Activated CD4-positive, alpha-beta T cell treated with anti-CD3 and anti-CD28 coated beads, Interleukin-2, amount 10 ng/mL, durations not matched to agents 7 days and 5 days (primary cell): ENCODE data around the gene NUP188. TPM values are rescaled to one million over a fixed set of nuclear protein-coding genes. Genes with fewer than 3 reads are reported as not detected.

Experiments
- CTCF ChIA-PET: fragments of 350-600 bp; sonication (Branson Sonifier 250); formaldehyde crosslinking; loops from one replicate; lab custom pipeline; 2021; ENCODE audit warnings: antibody characterized with exemption; lab: Charles Lee
- POLR2A ChIA-PET: fragments of 350-600 bp; sonication (Branson Sonifier 250); formaldehyde crosslinking; loops from one replicate; lab custom pipeline; 2021; ENCODE audit warnings: antibody characterized with exemption; lab: Charles Lee
- DNase-seq: peaks from one replicate; pipeline ENCODE4 v3.0.0-alpha.2; 2020
- H3K27ac Mint-ChIP-seq: one replicate; pipeline ENCODE4 v1.8.0; 2021; ENCODE audit warnings: mild to moderate bottlenecking, moderate library complexity, mixed read lengths
- H3K27me3 Mint-ChIP-seq: one replicate; pipeline ENCODE4 v1.8.0; 2021; ENCODE audit warnings: mixed read lengths
- H3K36me3 Mint-ChIP-seq: one replicate; pipeline ENCODE4 v1.8.0; 2021; ENCODE audit warnings: low read depth, mixed read lengths
- H3K4me1 Mint-ChIP-seq: one replicate; pipeline ENCODE4 v1.8.0; 2021; ENCODE audit warnings: mixed read lengths
- H3K4me3 Mint-ChIP-seq: one replicate; pipeline ENCODE4 v1.8.0; 2021; ENCODE audit warnings: mild to moderate bottlenecking, moderate library complexity, mixed read lengths
- H3K9me3 Mint-ChIP-seq: one replicate; pipeline ENCODE4 v1.8.0; 2021; ENCODE audit warnings: mixed read lengths
- total RNA-seq, 2 experiments: library from RNA; stranded (reverse); gene quantifications; one replicate each; pipeline ENCODE4 v1.2.3, GENCODE V29; 2021

The NUP188 gene
- total RNA-seq, 2 experiments from 2014 or later = 87.7 to 87.8 TPM

DNA sequence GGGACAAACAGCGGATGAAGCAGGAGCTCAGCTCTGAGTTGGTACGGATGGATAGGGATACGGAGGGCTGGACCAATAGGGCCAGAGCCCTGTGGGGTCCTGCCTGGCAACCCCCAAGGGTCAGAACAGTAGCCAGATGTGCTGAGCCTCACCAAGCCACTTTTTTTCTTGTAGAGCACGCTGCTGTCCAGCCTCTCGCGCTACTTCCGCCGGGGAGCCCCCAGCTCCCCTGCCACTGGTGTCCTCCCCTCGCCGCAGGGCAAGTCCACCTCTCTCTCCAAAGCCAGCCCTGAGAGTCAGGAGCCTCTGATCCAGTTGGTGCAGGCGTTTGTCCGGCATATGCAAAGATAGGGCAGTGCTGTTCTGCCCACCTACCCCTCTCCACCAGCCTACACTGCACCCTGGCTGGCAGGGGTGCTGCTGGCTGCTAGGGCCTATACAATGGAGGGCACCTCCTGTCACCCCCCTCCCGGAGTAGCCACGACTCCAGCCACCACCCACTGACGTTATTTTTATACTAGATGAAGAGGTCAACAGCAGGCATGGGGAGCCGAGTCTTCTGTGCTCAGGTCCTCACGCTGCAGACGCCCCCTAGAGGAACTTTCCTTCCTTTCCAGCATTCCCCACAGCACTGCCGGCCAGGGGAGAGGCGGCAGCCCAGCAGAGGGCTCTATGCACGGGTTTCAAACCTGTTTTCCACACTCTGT, 59.0 kb downstream of the NUP188 start:
- H3K27me3 Mint-ChIP-seq = no peaks in the 10 kb centered on the region
- no peak overlapping the region for H3K4me3 Mint-ChIP-seq
- peak overlapping the region; percentile 69 for H3K27ac Mint-ChIP-seq
- H3K4me1 Mint-ChIP-seq = no peaks in the 10 kb centered on the region
- POLR2A ChIA-PET = no interaction called here
- CTCF ChIA-PET = interaction anchor here (0.8 to 1.9 kb wide), 4 partner anchors 9 to 143 kb away, joined by 3 to 6 read pairs (median 6); no protein-coding TSS in a partner anchor
- H3K9me3 Mint-ChIP-seq = no peaks in the 10 kb centered on the region
- peaks cover 38% of the 10 kb centered on the region for H3K36me3 Mint-ChIP-seq
- peak; percentile 61 for DNase-seq

DNA sequence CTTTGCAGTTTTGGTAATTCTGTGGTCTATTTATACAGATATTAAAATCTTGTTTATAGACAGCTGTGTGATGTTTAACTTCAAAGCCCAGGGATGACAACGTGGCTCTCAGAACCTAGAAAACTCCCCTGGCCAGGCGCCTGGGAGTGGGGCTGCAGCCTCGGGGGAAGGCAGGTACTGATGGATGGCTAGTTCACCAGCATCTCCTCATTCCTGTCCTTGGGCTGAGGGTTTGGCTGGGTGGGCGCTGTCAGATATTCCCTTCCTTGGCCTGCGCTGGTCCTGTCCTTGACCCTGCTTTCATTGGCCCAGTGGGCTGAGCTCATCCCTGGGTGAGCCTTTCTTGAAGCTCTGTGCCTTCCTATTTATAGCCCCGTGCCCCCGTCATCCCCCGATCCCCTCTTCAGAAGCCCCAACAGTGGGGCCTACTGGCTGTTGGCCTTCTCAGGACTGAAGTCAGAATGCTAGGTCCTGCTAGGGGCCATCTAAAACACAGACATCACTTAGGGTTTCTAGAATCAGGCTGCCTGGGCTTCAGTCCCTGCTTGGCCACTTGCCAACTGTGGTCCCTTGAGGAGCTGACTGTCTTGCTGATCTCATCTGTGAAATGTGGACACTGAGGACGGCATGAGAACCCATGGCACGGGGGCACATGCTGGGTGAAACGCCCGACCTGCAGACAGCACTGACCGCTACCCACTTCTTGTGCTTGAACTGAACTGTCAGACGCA, 59.7 kb downstream of the NUP188 start:
- ChIA-PET POLR2A (no interaction called here), CTCF (interaction anchor here (0.6 to 1.9 kb wide), 3 partner anchors 11 to 149 kb away, joined by 3 to 6 read pairs (median 4); no protein-coding TSS in a partner anchor)
- no peaks in the 10 kb centered on the region for H3K9me3 Mint-ChIP-seq
- H3K27ac Mint-ChIP-seq = peak overlapping the region; percentile 50
- no peaks in the 10 kb centered on the region for H3K27me3 Mint-ChIP-seq
- no peaks in the 10 kb centered on the region for H3K4me1 Mint-ChIP-seq
- H3K4me3 Mint-ChIP-seq = no peak overlapping the region
- DNase-seq = no peak
- peaks cover 34% of the 10 kb centered on the region for H3K36me3 Mint-ChIP-seq

DNA sequence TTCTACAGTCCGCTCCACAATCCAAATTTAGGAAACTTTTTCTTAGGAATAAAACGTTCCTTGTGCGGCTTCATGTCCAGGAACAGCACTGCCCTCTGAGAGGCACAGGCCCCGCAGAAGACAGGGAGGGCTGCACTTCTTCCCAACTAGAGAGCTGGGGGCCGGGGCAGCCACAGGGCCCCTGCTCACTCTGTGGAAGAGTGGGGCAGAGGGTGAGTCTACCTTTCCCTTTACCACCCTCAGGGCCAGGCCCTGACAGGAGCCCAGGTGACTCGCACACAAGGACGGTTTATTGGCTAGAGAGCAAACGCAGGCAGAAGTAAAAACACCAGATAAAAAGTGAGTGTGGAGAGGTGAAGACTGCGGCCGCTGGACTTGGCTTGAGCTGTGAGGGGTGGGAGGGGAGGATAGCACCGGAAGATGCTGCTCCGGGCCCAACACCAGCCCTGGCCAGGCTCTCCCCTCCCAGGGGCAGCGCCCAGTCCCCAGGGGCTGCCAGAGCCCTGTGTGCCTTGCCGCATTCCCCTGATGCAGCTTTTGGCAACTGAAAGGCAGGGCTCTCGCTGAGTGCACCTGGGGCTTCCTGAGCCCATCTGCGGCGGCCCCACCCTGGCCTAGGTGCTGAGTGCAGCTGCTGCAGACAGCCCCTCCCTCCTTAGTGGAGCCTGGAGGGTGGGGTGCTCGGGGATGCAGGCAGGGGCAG, 60.4 kb downstream of the NUP188 start:
- no peaks in the 10 kb centered on the region for H3K4me1 Mint-ChIP-seq
- H3K27me3 Mint-ChIP-seq = no peaks in the 10 kb centered on the region
- no peak for DNase-seq
- peaks cover 27% of the 10 kb centered on the region for H3K36me3 Mint-ChIP-seq
- no peak overlapping the region for H3K4me3 Mint-ChIP-seq
- CTCF ChIA-PET = interaction anchor here (0.6 to 0.8 kb wide), 2 partner anchors 10 to 149 kb away, joined by 3 to 4 read pairs; no protein-coding TSS in a partner anchor
- peak overlapping the region; percentile 50 for H3K27ac Mint-ChIP-seq
- POLR2A ChIA-PET = no interaction called here
- no peaks in the 10 kb centered on the region for H3K9me3 Mint-ChIP-seq

DNA sequence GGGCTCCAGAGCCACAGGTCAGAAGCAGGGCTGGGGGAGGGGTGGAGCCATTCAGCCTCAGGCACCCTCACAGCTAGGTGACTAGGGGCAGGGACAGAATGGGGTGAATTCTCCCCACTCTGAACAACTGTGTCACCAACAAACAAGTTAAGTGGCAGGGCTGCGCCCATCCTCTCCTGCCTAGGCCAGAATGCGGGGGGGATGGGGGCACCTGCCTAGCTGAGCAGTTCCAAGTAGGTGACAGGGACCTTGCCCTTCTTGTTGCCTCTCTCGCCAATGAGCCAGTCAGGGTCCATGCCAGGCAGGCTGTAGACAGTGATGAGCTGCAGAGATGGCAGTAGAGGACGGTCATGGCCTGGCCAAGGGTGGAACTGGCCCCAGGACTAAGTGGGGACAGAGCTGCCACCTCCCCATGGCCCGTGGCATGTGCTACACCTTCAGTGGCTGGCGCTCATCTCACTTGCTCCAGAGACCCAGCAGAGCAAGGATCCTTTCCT, 61.0 kb downstream of the NUP188 start:
- no peaks in the 10 kb centered on the region for H3K9me3 Mint-ChIP-seq
- ChIA-PET CTCF (no interaction called here), POLR2A (no interaction called here)
- DNase-seq = no peak
- H3K36me3 Mint-ChIP-seq = peaks cover 23% of the 10 kb centered on the region
- H3K4me1 Mint-ChIP-seq = no peaks in the 10 kb centered on the region
- no peak overlapping the region for H3K4me3 Mint-ChIP-seq
- no peak overlapping the region for H3K27ac Mint-ChIP-seq
- no peaks in the 10 kb centered on the region for H3K27me3 Mint-ChIP-seq

DNA sequence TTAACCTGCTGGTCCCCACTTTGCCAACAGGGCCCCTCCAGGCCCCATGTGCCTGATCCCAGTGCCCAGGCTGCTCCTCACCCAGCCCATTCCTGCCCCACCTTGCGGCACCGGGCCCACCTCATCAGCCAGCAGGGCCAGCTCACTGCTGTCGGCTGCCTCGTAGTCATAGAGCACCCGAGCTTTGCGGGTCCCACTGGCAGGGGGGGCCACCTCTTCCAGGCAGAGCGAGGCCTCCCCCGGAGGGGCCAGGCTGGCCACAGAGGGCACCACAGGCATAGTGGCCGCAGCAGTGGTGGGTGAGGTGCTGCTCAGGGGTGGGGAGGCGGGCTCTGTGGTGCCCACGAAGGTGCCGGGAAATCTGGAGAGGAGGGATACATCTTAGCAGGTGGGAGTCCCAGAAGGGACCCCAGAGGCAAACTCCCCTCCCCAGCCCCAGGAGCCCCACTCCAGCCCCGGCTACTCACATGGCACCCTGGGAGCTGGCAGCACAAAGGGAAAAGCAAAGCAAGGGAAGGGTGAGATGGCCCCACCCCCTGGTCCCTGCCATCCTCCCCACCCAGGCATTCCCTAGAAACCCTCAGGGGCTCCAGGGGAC, 61.6 kb downstream of the NUP188 start:
- Mint-ChIP-seq H3K4me3 (no peak overlapping the region), H3K9me3 (no peaks in the 10 kb centered on the region), H3K27ac (no peak overlapping the region), H3K36me3 (peaks cover 23% of the 10 kb centered on the region), H3K27me3 (no peaks in the 10 kb centered on the region), H3K4me1 (no peaks in the 10 kb centered on the region)
- POLR2A ChIA-PET = no interaction called here
- DNase-seq = no peak
- CTCF ChIA-PET = no interaction called here

DNA sequence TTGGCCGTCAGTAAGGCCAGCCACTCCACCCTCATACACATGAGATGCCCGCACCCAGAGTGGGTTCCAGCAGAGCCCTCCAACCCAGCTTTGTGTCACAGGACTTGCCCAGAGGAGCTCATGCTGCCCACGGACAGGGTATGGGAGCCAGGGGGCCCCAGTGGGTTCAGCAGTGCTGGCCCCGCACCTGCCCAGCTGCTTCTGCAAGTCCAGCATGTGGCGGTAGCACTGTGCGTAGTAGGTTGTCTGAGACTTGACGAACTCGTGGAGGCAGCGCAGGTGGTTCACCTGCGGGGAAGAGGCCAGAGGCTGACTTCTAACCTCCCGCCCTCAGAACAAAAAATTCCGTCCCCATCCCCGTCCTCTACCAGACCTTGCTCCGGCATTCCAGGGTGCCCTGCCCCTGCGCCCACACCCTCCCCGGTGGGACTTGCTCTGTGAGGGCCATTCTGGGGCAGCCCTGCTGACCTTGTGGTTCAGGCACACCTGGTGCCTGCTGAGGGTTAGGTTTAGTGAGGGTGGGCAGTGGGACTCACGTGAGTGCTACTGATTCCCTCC, 62.2 kb downstream of the NUP188 start:
- DNase-seq = no peak
- CTCF ChIA-PET = interaction anchor here (1.6 kb wide), 1 partner anchor 10 kb away, joined by 4 read pairs; no protein-coding TSS in a partner anchor
- H3K27me3 Mint-ChIP-seq = no peaks in the 10 kb centered on the region
- H3K4me3 Mint-ChIP-seq = no peak overlapping the region
- no peaks in the 10 kb centered on the region for H3K4me1 Mint-ChIP-seq
- no peaks in the 10 kb centered on the region for H3K9me3 Mint-ChIP-seq
- no peak overlapping the region for H3K27ac Mint-ChIP-seq
- peaks cover 22% of the 10 kb centered on the region for H3K36me3 Mint-ChIP-seq
- POLR2A ChIA-PET = no interaction called here

DNA sequence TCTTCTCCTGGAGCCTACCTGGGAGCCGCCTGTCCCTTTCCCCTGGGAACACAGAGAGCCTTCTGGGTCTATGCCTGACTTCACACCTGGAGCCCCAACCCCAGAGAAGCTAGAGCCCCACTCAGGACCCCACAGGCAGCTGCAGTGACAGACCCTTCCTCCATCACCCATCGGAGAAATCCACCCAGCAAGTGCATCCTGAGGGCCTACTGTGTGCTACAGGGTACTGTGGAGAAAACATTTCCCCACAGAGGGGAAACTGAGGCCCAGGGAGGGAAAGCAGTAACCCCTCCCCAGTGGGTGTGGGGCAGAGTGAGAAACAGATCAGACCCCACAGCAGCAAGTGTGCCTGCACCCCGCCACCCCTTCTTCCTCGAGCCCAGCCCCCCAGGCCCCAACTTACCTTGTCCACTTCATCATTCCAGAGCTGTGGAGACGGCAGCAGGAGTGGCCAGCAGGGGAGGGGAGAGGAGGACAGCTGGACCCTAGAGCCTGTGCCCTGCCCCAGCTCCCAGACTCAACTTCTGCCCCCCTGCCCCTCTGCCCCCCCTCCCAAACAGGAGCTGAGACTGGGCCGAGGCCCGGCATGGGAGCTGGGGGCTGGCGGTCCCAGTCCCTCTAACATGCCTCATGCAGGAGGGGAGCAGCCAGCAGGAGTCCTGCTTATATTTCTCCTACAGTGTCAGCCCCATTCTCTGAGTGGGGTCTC, 62.9 kb downstream of the NUP188 start:
- no peak overlapping the region for H3K27ac Mint-ChIP-seq
- H3K4me1 Mint-ChIP-seq = no peaks in the 10 kb centered on the region
- H3K9me3 Mint-ChIP-seq = no peaks in the 10 kb centered on the region
- POLR2A ChIA-PET = no interaction called here
- no peak overlapping the region for H3K4me3 Mint-ChIP-seq
- peaks cover 15% of the 10 kb centered on the region for H3K36me3 Mint-ChIP-seq
- CTCF ChIA-PET = interaction anchor here (1.6 kb wide), 1 partner anchor 9 kb away, joined by 4 read pairs; no protein-coding TSS in a partner anchor
- H3K27me3 Mint-ChIP-seq = no peaks in the 10 kb centered on the region
- no peak for DNase-seq

DNA sequence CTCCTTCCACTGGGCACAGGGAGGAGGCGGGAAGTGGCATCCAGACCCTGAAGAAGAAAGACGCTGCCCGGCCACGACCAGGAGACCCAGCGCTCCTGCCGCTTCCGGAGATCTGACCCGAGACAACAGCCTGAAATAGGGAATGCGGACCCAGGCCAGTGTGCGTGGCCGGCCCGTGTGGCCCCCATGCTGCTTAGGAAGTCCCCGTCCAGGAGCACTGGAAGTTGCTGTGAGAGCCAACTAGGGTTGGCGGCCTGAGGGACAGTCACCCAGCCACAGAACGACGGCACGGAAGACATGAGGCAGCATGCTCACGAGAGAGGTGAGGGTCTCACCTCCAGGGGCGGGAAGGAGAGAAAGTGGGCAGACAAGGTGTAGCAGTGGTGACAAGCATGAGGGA, 63.7 kb downstream of the NUP188 start:
- no peak overlapping the region for H3K27ac Mint-ChIP-seq
- H3K4me3 Mint-ChIP-seq = no peak overlapping the region
- H3K36me3 Mint-ChIP-seq = peaks cover 12% of the 10 kb centered on the region
- POLR2A ChIA-PET = no interaction called here
- no peaks in the 10 kb centered on the region for H3K4me1 Mint-ChIP-seq
- no peaks in the 10 kb centered on the region for H3K9me3 Mint-ChIP-seq
- no peaks in the 10 kb centered on the region for H3K27me3 Mint-ChIP-seq
- no peak for DNase-seq
- CTCF ChIA-PET = interaction anchor here (1.6 kb wide), 1 partner anchor 9 kb away, joined by 4 read pairs; no protein-coding TSS in a partner anchor

DNA sequence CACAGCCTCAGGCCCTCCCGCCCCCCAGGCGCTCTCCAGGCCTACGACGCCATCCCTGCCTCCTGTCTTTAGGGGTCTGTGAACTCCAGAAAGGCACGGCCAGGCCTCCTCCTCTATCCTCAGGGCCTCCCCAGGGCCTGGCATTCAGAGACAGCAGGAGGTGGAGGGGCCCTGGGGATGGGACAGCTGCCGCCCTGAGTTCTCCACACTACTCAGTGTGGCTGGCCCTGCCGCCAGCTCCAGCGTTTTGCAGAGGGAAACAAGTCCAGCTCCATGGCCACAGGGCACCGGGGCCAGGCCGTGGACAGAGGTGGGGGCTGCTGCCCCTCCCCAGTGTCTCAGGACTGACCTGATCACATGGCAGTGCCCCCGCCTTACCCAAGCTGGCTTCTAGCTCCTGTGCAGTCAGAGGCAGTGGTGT, 64.3 kb downstream of the NUP188 start:
- H3K36me3 Mint-ChIP-seq = peaks cover 8% of the 10 kb centered on the region
- ChIA-PET POLR2A (no interaction called here), CTCF (no interaction called here)
- no peaks in the 10 kb centered on the region for H3K9me3 Mint-ChIP-seq
- no peak for DNase-seq
- H3K27me3 Mint-ChIP-seq = no peaks in the 10 kb centered on the region
- no peak overlapping the region for H3K4me3 Mint-ChIP-seq
- no peak overlapping the region for H3K27ac Mint-ChIP-seq
- H3K4me1 Mint-ChIP-seq = no peaks in the 10 kb centered on the region

DNA sequence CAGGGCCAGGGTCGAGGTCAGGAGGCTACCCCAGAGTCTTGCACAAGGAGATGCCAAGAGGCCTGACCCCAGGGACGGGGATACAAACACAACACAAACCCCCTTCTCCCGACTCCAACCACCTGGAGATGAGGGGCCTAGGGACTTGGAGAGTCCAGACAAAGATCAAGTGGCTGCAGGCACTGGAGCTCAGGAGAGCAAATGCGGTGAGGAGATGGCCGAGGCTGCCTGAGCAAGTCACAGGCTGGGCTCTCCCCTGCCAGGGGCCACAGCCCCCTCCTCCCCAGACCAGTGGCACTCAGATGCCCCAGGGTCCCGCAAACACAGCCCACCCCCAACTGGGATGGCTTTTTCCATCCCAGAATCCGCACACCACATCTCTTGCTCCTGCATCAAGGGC, 64.8 kb downstream of the NUP188 start:
- ChIA-PET CTCF (interaction anchor here (1.5 kb wide), 1 partner anchor 17 kb away, joined by 3 read pairs; no protein-coding TSS in a partner anchor), POLR2A (no interaction called here)
- H3K27ac Mint-ChIP-seq = no peak overlapping the region
- no peak for DNase-seq
- H3K9me3 Mint-ChIP-seq = no peaks in the 10 kb centered on the region
- H3K4me3 Mint-ChIP-seq = no peak overlapping the region
- peaks cover 6% of the 10 kb centered on the region for H3K36me3 Mint-ChIP-seq
- H3K4me1 Mint-ChIP-seq = no peaks in the 10 kb centered on the region
- no peaks in the 10 kb centered on the region for H3K27me3 Mint-ChIP-seq

DNA sequence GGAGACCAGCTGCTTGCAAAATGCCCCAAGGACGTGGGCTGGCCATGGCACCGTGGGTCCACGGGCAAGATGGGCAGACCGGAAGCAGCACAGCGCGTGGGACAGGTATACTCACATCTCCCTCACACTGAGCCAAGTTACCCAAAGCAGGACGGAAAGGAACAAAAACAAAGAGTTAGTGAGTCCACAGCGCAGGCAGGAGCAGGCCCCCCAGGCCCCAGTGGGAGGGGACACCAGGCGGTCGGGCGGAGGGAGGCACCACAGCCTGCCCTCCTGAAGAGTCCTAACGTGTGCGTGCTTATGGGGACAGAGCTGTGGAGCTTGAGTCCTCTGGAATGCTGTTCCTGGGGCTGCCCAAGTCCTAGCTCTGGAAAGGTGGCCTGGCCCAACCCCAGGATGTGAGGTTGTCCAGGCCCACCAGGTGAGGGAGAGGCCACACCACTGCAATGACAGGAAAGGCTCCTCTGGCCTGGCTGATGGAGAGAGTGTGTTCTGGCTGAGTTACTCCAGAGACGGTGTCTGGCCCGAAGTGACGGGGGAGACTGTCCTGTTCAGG, 65.5 kb downstream of the NUP188 start:
- Mint-ChIP-seq H3K27me3 (no peaks in the 10 kb centered on the region), H3K9me3 (no peaks in the 10 kb centered on the region), H3K4me1 (no peaks in the 10 kb centered on the region), H3K4me3 (no peak overlapping the region), H3K27ac (no peak overlapping the region), H3K36me3 (no peaks in the 10 kb centered on the region)
- ChIA-PET CTCF (interaction anchor here (1.5 kb wide), 1 partner anchor 17 kb away, joined by 3 read pairs; no protein-coding TSS in a partner anchor), POLR2A (no interaction called here)
- DNase-seq = no peak
